ENCODE data around the gene DIP2A.

DIP2A gene

GRCh38 chr21:46598581-46599572, 140.2 kb downstream of the DIP2A start:
- DNase-seq (ENCODE audit: low spot score) = peak; percentile 16
- TF ChIP-seq CTCF (IDR thresholded peaks at IDR 0.05; ENCODE audit: extremely low read depth, missing control alignments) = no peak

- DNase-seq (ENCODE audit: low spot score) = no peak
- TF ChIP-seq CTCF (IDR thresholded peaks at IDR 0.05; ENCODE audit: extremely low read depth, missing control alignments) = no peak
Measured at GRCh38 chr21:46600305-46600704, 141.6 kb downstream of the DIP2A start.

DNA sequence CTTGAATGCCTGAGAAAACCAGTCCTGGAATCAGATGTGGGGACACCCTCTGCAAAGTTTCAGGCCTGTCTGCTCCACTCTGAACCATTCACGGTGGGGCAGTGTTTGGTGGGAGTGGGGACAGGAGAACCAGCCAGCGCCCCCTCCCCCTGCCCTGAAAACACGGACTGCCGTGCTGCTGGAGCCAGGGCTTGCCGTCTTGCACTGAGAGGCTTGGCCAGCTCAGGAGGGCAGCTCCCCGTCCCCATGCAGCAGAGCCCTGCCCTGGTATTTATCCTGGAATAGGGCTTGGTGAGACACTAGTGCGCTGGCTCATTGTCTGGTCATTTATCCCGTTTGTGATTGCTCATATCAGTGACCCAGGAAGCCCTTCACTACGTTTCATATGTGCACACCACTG, 142.3 kb downstream of the DIP2A start:
- DNase-seq (ENCODE audit: low spot score) = peak; percentile 5
- no peak for TF ChIP-seq CTCF (IDR thresholded peaks at IDR 0.05; ENCODE audit: extremely low read depth, missing control alignments)

GRCh38 chr21:46603228-46603627, 144.5 kb downstream of the DIP2A start:
- TF ChIP-seq CTCF (IDR thresholded peaks at IDR 0.05; ENCODE audit: extremely low read depth, missing control alignments) = no peak
- no peak for DNase-seq (ENCODE audit: low spot score)

DNA sequence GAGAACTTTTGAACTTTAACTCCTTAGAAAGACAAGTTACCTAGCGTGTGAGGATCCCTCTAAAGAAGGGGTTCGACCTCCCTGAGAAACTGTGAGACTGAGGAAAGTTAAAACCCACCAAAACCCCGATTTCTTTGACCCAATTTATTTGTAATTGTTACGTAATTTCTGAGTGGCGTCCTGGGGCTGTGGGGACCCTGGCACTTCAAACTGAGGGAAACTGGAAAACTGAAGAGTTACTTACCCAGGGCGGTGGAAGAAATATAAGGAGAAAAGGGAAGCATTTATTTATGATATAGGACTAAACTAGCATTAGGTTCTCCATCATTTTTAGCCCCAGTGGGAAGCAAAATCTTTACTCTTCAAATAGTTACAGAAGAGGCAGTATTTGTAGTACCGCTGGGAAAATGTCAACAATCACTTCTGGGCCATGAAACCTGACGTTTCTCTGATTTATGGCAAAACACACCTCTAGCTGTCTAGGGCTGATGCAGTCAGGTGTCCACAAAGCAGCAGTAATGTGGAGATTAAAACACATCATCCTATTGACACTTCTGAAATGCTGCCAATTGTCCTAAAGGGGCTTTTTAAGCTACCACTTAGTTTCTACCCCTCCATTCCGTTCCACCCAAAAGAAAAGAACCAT, 145.8 kb downstream of the DIP2A start:
- no peak for DNase-seq (ENCODE audit: low spot score)
- TF ChIP-seq CTCF (IDR thresholded peaks at IDR 0.05; ENCODE audit: extremely low read depth, missing control alignments) = no peak

GRCh38 chr21:46604975-46605766, 146.5 kb downstream of the DIP2A start, which contains the start of gene S100B:
Gene S100B, minus strand, starts transcription at chr21:46605082. Its CDS starts 2,667 bp downstream, at chr21:46602415.
- TF ChIP-seq CTCF (IDR thresholded peaks at IDR 0.05; ENCODE audit: extremely low read depth, missing control alignments) = no peak
- no peak for DNase-seq (ENCODE audit: low spot score)

Data from GM20000 (cell line).